Psoas muscle (tissue), 8 donors: ENCODE results near the gene GALNT10. TPM values are rescaled to one million over a fixed set of nuclear protein-coding genes. Genes with fewer than 3 reads are reported as not detected.

Experiments
- ATAC-seq, 4 donors: fragments of 200-7000 bp; cut with Tn5 transposase; one replicate each; pipeline ENCODE4 v1.9.1; 2020; ENCODE audit warnings: moderate library complexity in 3 of 4, mild to moderate bottlenecking in 2 of 4
- DNase-seq, 2 donors: peaks; one replicate each; pipeline ENCODE4 v3.0.0-alpha.2; 2020
- H3K27ac ChIP-seq: fragments of 200-600 bp; one replicate; pipeline ENCODE4 v1.8.0; 2022
- H3K27me3 ChIP-seq, 3 donors: fragments of 200-600 bp in 1 of 3; one replicate each; pipeline versions ENCODE4 v1.6.1 to v1.8.0; 2013 to 2022; ENCODE audit warnings: low read length in 2 of 3, mild to moderate bottlenecking in 2 of 3, moderate library complexity in 1 of 3; ENCODE audit not compliant: insufficient read depth in 3 of 3
- H3K36me3 ChIP-seq, 2 donors: fragments of 200-600 bp in 1 of 2; one replicate each; pipeline versions ENCODE4 v1.6.1 to v1.8.0; 2013 to 2022; ENCODE audit warnings: low read depth in 1 of 2, mild to moderate bottlenecking in 1 of 2, moderate library complexity in 1 of 2; ENCODE audit not compliant: insufficient read depth in 1 of 2
- H3K4me1 ChIP-seq: fragments of 200-600 bp; one replicate; pipeline ENCODE4 v1.8.0; 2022
- H3K4me3 ChIP-seq: fragments of 200-600 bp; one replicate; pipeline ENCODE4 v1.8.0; 2022; ENCODE audit warnings: mild to moderate bottlenecking
- H3K9me3 ChIP-seq: fragments of 200-600 bp; one replicate; pipeline ENCODE4 v1.8.0; 2022
- WGBS, 3 donors: extraction: QIAGEN DNeasy Blood & Tissue Kit; methylation state at CpG; one replicate each; pipeline versions ENCODE4 v1.1.6 to v1.1.7; 2013; 5-methylcytosine and 5-hydroxymethylcytosine counted together
- intact Hi-C, 2 donors: fragments of 100-400 bp; cut with DNase I; formaldehyde crosslinking; loops; one replicate each; pipeline versions ENCODE4 v1.11.0 to v1.14.2; 2022
- polyA plus RNA-seq, 3 donors: library from polyadenylated mRNA; stranded (reverse); fragments of 200-250 nt; gene quantifications; one replicate each; pipeline ENCODE4 v1.2.3, GENCODE V29; 2013
- total RNA-seq, 4 donors: library from RNA; stranded (reverse); fragmentation: NEBNext Ultra II Directional in 2 of 4; extraction: Animal tissue kit (Norgen Biotek cat#: 25700) in 2 of 4; gene quantifications; one replicate each; pipeline versions ENCODE4 v1.2.1 to v1.2.4, GENCODE V29; 2021 to 2023
- TF ChIP-seq, protein P1 (sequence below): fragments of 200-600 bp; IDR thresholded peaks from one replicate; pipeline ENCODE4 v1.8.0; 2022; ENCODE audit warnings: antibody characterized with exemption
- donor health status: healthy with polysubstance abuse.
- donor health status: DM: no; HTN: no; CAD: no; lungs with moderate emphysema.
- donor health status: Bipolar disorder and iron deficiency.
- donor health status: healthy.
- donor health status: DM: yes; HTN: yes; CAD: no.
- donor health status: DM: no; HTN: no; CAD: no.
- donor health status: DM: no; HTN: no; CAD: no.
- donor health status: DM: yes; HTN: yes; CAD: no.

Gene GALNT10
- total and polyA plus RNA-seq, 7 donors = 4.2 to 9.9 (median 6.8) TPM

DNA sequence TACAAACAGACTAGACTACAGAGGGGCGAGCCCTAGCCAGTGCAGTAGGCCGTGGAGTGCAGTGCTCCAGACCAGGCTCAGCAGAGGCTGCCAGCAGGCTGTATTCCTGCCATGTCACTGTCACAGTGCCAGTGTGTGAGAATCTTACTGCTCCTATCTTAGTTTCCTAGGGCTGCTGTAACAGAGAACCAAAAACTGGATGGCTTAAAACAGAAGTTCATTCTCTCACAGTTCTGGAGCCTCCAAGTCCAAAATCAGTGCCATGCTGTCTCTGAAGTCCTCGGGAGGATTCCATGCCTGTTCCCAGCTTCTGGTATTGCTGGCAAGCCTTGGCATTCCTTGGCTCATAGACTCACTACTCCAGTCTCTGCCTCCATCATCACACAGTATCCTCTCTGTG lies 180.3 kb downstream of the GALNT10 start:
- TF ChIP-seq, protein P1, sequence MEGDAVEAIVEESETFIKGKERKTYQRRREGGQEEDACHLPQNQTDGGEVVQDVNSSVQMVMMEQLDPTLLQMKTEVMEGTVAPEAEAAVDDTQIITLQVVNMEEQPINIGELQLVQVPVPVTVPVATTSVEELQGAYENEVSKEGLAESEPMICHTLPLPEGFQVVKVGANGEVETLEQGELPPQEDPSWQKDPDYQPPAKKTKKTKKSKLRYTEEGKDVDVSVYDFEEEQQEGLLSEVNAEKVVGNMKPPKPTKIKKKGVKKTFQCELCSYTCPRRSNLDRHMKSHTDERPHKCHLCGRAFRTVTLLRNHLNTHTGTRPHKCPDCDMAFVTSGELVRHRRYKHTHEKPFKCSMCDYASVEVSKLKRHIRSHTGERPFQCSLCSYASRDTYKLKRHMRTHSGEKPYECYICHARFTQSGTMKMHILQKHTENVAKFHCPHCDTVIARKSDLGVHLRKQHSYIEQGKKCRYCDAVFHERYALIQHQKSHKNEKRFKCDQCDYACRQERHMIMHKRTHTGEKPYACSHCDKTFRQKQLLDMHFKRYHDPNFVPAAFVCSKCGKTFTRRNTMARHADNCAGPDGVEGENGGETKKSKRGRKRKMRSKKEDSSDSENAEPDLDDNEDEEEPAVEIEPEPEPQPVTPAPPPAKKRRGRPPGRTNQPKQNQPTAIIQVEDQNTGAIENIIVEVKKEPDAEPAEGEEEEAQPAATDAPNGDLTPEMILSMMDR = no peak
- peak; percentile 44 to 72 (median 62) for ATAC-seq
- WGBS, 3 donors = 20 to 47% (median 31%) methylated on average over 3 of the region's 3 CpGs
- no peak overlapping the region for H3K4me3 ChIP-seq
- H3K27ac ChIP-seq = no peak overlapping the region
- peaks cover 17% of the 10 kb centered on the region for H3K4me1 ChIP-seq
- intact Hi-C loops = no loop called here
- no peak for DNase-seq
- H3K9me3 ChIP-seq = no peaks in the 10 kb centered on the region
- no peaks in the 10 kb centered on the region for H3K36me3 ChIP-seq
- H3K27me3 ChIP-seq = no peaks in the 10 kb centered on the region

DNA sequence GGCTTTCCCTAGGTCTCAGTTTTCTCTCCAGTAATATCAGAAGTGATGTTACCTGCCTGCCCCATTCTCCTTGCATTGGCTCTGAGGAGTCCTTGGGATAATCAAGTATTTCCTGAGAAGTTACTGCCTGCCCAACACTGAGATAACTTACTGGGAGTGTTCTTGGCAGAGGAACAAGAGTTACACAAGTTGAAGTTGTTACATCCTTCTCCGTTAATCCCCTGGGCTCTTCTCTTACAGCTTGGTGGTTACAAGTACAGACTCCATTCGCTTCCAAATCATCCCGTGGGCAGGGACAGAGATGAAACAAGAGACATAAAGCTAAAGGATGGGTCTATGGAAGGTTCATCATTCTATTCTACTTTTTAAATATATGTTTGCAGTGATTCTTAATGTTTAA lies 181.2 kb downstream of the GALNT10 start:
- ATAC-seq (peak; percentile 77 to 92 (median 83)), DNase-seq (no peak)
- H3K27ac ChIP-seq = no peak overlapping the region
- H3K9me3 ChIP-seq = no peaks in the 10 kb centered on the region
- H3K27me3 ChIP-seq = no peaks in the 10 kb centered on the region
- intact Hi-C loops = no loop called here
- 5 to 37% (median 5%) methylated on average over 3 of the region's 3 CpGs for WGBS, 3 donors
- TF ChIP-seq, protein P1 = no peak
- peaks cover 0 to 5% of the 10 kb centered on the region in 2 donors for H3K36me3 ChIP-seq
- no peak overlapping the region for H3K4me3 ChIP-seq
- peaks cover 17% of the 10 kb centered on the region for H3K4me1 ChIP-seq

DNA sequence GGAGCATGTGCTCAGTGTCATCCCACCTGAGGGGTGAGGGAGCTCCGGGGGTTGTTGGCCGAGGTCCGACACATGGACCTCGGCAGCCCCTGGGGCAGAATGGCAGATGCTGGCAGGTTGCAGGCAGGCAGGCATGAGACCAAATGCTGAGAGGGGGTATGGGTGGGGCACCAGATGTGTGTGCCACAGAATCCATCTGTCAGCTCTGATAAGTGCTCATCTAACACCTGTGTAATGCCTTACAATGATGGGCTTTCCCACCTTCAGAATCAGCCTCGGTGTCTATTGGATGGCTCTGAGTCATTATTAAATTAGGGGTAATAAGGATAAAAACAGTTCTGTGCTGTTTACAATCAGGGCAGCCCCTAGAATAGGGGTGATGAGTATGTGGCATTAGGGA lies 182.1 kb downstream of the GALNT10 start:
- no peak for DNase-seq
- no peak overlapping the region for H3K4me3 ChIP-seq
- no peaks in the 10 kb centered on the region for H3K27me3 ChIP-seq
- peaks cover 17% of the 10 kb centered on the region for H3K4me1 ChIP-seq
- intact Hi-C loops = no loop called here
- TF ChIP-seq, protein P1 = no peak
- no peaks in the 10 kb centered on the region for H3K9me3 ChIP-seq
- ATAC-seq = no peak
- H3K27ac ChIP-seq = no peak overlapping the region
- peaks cover 0 to 5% of the 10 kb centered on the region in 2 donors for H3K36me3 ChIP-seq
- WGBS, 3 donors = 76 to 84% (median 78%) methylated on average over 5 of the region's 5 CpGs

DNA sequence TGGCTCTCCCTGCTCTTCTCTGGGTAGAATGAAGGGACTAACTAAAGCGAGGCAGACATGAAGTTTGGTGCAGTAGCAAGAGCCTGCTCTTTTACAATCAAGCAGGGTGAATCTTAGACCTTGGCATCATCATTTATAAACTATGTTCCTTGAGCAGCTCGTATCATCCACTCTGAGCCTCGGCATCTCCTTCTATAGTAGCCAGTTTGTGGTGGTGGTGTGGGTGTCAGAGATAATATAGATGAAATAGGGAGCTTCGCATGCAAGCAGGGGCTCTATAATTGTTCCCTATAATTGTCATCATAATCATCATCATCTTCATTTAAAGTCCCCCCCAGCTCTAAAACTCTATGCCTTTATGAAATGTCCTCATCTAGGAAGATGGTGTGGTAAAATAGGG lies 182.8 kb downstream of the GALNT10 start:
- Histone ChIP-seq H3K4me1 (peaks cover 12% of the 10 kb centered on the region), H3K27ac (no peak overlapping the region), H3K36me3 (peaks cover 0 to 5% of the 10 kb centered on the region in 2 donors), H3K9me3 (no peaks in the 10 kb centered on the region), H3K27me3 (no peaks in the 10 kb centered on the region), H3K4me3 (no peak overlapping the region)
- DNase-seq (no peak), ATAC-seq (no peak)
- WGBS, 3 donors = 95 to 98% (median 97%) methylated on average over 4 of the region's 4 CpGs
- intact Hi-C loops = no loop called here
- TF ChIP-seq, protein P1 = no peak

DNA sequence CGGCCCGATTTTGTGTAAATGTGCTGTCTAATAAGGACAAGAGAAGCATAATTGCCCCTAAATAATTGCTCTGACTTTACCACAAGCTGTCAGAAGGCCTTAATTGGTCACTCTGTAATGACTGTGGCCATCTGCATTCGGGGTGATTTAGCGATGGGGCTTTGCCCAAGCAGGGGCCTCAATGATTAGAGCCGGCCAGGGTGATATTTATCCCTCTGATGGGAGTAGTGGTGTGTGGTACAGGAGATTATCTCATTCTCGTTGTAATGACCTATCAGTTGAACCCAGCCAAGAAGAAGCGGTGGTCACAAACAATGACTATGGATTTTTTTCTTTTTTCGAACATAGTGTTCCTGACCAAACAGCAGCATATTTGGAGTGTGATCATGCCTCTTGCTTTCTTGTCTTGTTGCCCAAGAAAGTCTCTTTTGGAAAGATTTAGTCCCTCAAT lies 183.2 kb downstream of the GALNT10 start:
- no peak for ATAC-seq

More for the DNA sequence above, 183.2 kb downstream of the GALNT10 start:
- TF ChIP-seq, protein P1 = no peak
- 83 to 90% (median 88%) methylated on average over 8 of the region's 8 CpGs for WGBS, 3 donors
- H3K4me1 ChIP-seq = peaks cover 11% of the 10 kb centered on the region
- no peaks in the 10 kb centered on the region for H3K9me3 ChIP-seq
- H3K36me3 ChIP-seq = peaks cover 0 to 5% of the 10 kb centered on the region in 2 donors
- DNase-seq = no peak
- H3K27ac ChIP-seq = no peak overlapping the region
- no peak overlapping the region for H3K4me3 ChIP-seq
- intact Hi-C loops = no loop called here
- H3K27me3 ChIP-seq = no peaks in the 10 kb centered on the region
